ENCODE measurements around the gene LRRC75A.

GRCh38 chr17:16484445-16485175 is 7.4 kb downstream of the LRRC75A start:
- TF ChIP-seq CTCF (IDR thresholded peaks at IDR 0.05) = no peak
- TF ChIP-seq POLR2A (IDR thresholded peaks at IDR 0.05) = no peak
